H1 (cell line): ENCODE measurements around the gene CLCF1. TPM values are rescaled to one million over a fixed set of nuclear protein-coding genes. Genes with fewer than 3 reads are reported as not detected.

Experiments
- ATF3 ChIP-seq: IDR thresholded peaks from 2 replicates; pipeline ENCODE4 v1.6.1; 2011; ENCODE audit warnings: low read depth, mild to moderate bottlenecking, low read length; ENCODE audit not compliant: insufficient read depth
- CHD7 ChIP-seq: fragments of 300-600 bp; sonication (generic); IDR thresholded peaks from 2 replicates; pipeline ENCODE4 v1.7.1; 2012; ENCODE audit warnings: low read length, moderate library complexity, mild to moderate bottlenecking, inconsistent platforms; ENCODE audit not compliant: insufficient replicate concordance
- SUZ12 ChIP-seq: fragments of 200-600 bp; sonication (generic); IDR thresholded peaks from 2 replicates; pipeline ENCODE4 v1.6.1; 2012; ENCODE audit warnings: mild to moderate bottlenecking, inconsistent platforms, low read length, moderate library complexity, mixed read lengths
- polyA plus RNA-seq, 7 experiments: library from polyadenylated mRNA; depleted of rRNA in 3 of 7; stranded (reverse) in 5 of 7; unstranded in 2 of 7; fragments of >200 nt in 5 of 7; fragments of 200-250 nt in 2 of 7; gene quantifications; 1 replicate in 5 of 7; 2 replicates in 1 of 7; 4 replicates in 1 of 7; pipeline versions ENCODE4 v1.2.1 to v1.2.3, GENCODE V29; 2011 to 2013; ENCODE audit warnings: missing spikeins in 2 of 7, mixed read lengths in 2 of 7
- total RNA-seq: library from RNA; stranded (reverse); fragmentation: NEBNext Ultra II Directional; extraction: Animal tissue kit (Norgen Biotek cat#: 25700); gene quantifications from 2 replicates; pipeline ENCODE4 v1.2.1, GENCODE V29; 2021

The CLCF1 gene
- total and polyA plus RNA-seq, 2 of the 8 experiments (the other 6 are each of a cell fraction or from before 2014, with no cell fraction given), result 0.32 to 1.2 TPM

- TF ChIP-seq CHD7 (no peak), ATF3 (no peak), SUZ12 (no peak)
These were observed 42.3 kb upstream of the CLCF1 start, which contains the start of gene CARNS1 (continued) for GRCh38 chr11:67415501-67416304.
